SU-DHL-6 (cell line): Measurements from ENCODE around the gene FUCA1.

ENCODE experiments used
- H2AFZ ChIP-seq: fragments of 200-600 bp; sonication (generic); 2 replicates; pipeline ENCODE4 v1.6.1; 2014; ENCODE audit warnings: low read depth, mild to moderate bottlenecking, moderate library complexity, mixed read lengths, antibody characterized with exemption, low read length; ENCODE audit not compliant: severe bottlenecking
- H3F3A ChIP-seq: fragments of 200-600 bp; shearing (Covaris generic); 2 replicates; pipeline ENCODE4 v1.6.0; 2016; ENCODE audit warnings: antibody characterized with exemption, mild to moderate bottlenecking; ENCODE audit not compliant: insufficient read depth
- H3K27ac ChIP-seq: fragments of 200-600 bp; sonication (generic); 2 replicates; pipeline ENCODE4 v1.5.1; 2016; ENCODE audit warnings: low read depth, mild to moderate bottlenecking, low read length, moderate library complexity, mixed read lengths
- H3K27me3 ChIP-seq: fragments of 200-600 bp; sonication (generic), shearing (Covaris generic); 2 replicates; pipeline ENCODE4 v1.6.0; 2014; ENCODE audit warnings: mild to moderate bottlenecking, low read length
- H3K36me3 ChIP-seq: fragments of 200-600 bp; sonication (generic); 2 replicates; pipeline ENCODE4 v1.6.1; 2014; ENCODE audit warnings: mild to moderate bottlenecking, low read length, mixed read lengths
- H3K4me2 ChIP-seq: fragments of 300-600, 200-600 bp; shearing (Covaris generic), sonication (generic); 2 replicates; pipeline ENCODE4 v1.6.0; 2014; ENCODE audit warnings: low read length, low read depth, mild to moderate bottlenecking; ENCODE audit not compliant: poor library complexity, severe bottlenecking
- H3K4me3 ChIP-seq: fragments of 200-600 bp; sonication (generic); 2 replicates; pipeline ENCODE4 v1.5.1; 2014; ENCODE audit warnings: antibody characterized with exemption, low read length, mild to moderate bottlenecking, mixed read lengths; ENCODE audit not compliant: insufficient read depth, poor library complexity, severe bottlenecking
- H3K79me2 ChIP-seq: fragments of 200-600 bp; sonication (generic); 2 replicates; pipeline ENCODE4 v1.6.1; 2014; ENCODE audit warnings: mild to moderate bottlenecking, low read length, moderate library complexity; ENCODE audit not compliant: insufficient read depth
- H3K9ac ChIP-seq: fragments of 200-600 bp; sonication (generic); 2 replicates; pipeline ENCODE4 v1.7.0; 2014; ENCODE audit warnings: mild to moderate bottlenecking, low read length
- H3K9me2 ChIP-seq: fragments of 200-600 bp; sonication (generic); replicated peaks from 2 replicates; pipeline ENCODE4 v1.6.1; 2014; ENCODE audit warnings: low read length; ENCODE audit not compliant: insufficient read depth
- H3K9me3 ChIP-seq: fragments of 200-600 bp; sonication (generic); 2 replicates; pipeline ENCODE4 v1.6.1; 2014; ENCODE audit warnings: low read length, mixed read lengths; ENCODE audit not compliant: insufficient read depth
- H4K20me1 ChIP-seq: fragments of 200-600 bp; sonication (generic); 2 replicates; pipeline ENCODE4 v1.6.1; 2014; ENCODE audit warnings: low read depth, mild to moderate bottlenecking, antibody characterized with exemption, low read length, moderate library complexity, mixed read lengths
- CTCF ChIP-seq: fragments of 200-600 bp; sonication (generic); IDR thresholded peaks from one replicate; pipeline ENCODE4 v1.5.1; 2017; ENCODE audit warnings: antibody characterized with exemption, mild to moderate bottlenecking, low read length, moderate library complexity; ENCODE audit not compliant: insufficient read depth, poor library complexity, severe bottlenecking
- EZH2phosphoT487 ChIP-seq: fragments of 200-600 bp; sonication (generic), shearing (Covaris generic); conservative IDR thresholded peaks from 2 replicates; pipeline ENCODE4 v1.6.1; 2018; ENCODE audit warnings: mild to moderate bottlenecking, antibody characterized with exemption, low read length, moderate library complexity, mixed read lengths

FUCA1 gene

GRCh38 chr1:23914921-23915320, 46.8 kb upstream of the FUCA1 start:
- Histone ChIP-seq H3K4me3 (no peak overlapping the region), H4K20me1 (no peaks in the 10 kb centered on the region), H3K9ac (no peak overlapping the region), H3K27ac (peak overlapping the region; percentile 96), H3F3A (peaks cover 64% of the 10 kb centered on the region), H3K27me3 (no peaks in the 10 kb centered on the region), H3K9me2 (no peaks in the 10 kb centered on the region), H3K4me2 (peak overlapping the region; percentile 23), H2AFZ (no peak overlapping the region), H3K79me2 (peaks cover 20% of the 10 kb centered on the region), H3K9me3 (no peaks in the 10 kb centered on the region), H3K36me3 (no peaks in the 10 kb centered on the region)
- TF ChIP-seq EZH2phosphoT487 (no peak), CTCF (no peak)

- Histone ChIP-seq H3K9me3 (no peaks in the 10 kb centered on the region), H3K27ac (peak within 1 kb of the TSS; percentile 96), H3K4me2 (peak within 1 kb of the TSS; percentile 71), H3K79me2 (peaks cover 22% of the 10 kb centered on the region), H2AFZ (no peak within 1 kb of the TSS), H3F3A (peaks cover 77% of the 10 kb centered on the region), H3K4me3 (peak within 1 kb of the TSS; percentile 53), H4K20me1 (no peaks in the 10 kb centered on the region), H3K9ac (peak within 1 kb of the TSS; percentile 58), H3K9me2 (no peaks in the 10 kb centered on the region), H3K27me3 (no peaks in the 10 kb centered on the region), H3K36me3 (no peaks in the 10 kb centered on the region)
- TF ChIP-seq CTCF (no peak), EZH2phosphoT487 (no peak)
Measured at GRCh38 chr1:23913212-23913880, 45.3 kb upstream of the FUCA1 start, which contains the start of gene CNR2. CNR2 (minus strand) TSS chr1:23913362; CDS start chr1:23875617, 37,745 bp downstream.

GRCh38 chr1:23911921-23912320, 43.8 kb upstream of the FUCA1 start:
- H3K9ac ChIP-seq: peak overlapping the region; percentile 58
- no peak overlapping the region for H2AFZ ChIP-seq
- peak overlapping the region; percentile 71 for H3K4me2 ChIP-seq
- peak overlapping the region; percentile 53 for H3K4me3 ChIP-seq
- no peaks in the 10 kb centered on the region for H3K36me3 ChIP-seq
- peaks cover 22% of the 10 kb centered on the region for H3K79me2 ChIP-seq
- H3F3A ChIP-seq: peaks cover 92% of the 10 kb centered on the region
- no peaks in the 10 kb centered on the region for H3K9me2 ChIP-seq
- TF ChIP-seq EZH2phosphoT487: no peak
- no peak for TF ChIP-seq CTCF
- peak overlapping the region; percentile 96 for H3K27ac ChIP-seq
- no peaks in the 10 kb centered on the region for H4K20me1 ChIP-seq
- H3K27me3 ChIP-seq: no peaks in the 10 kb centered on the region
- H3K9me3 ChIP-seq: no peaks in the 10 kb centered on the region
